MCF 10A (cell line): ENCODE measurements around the gene NPTX1. TPM values are rescaled to one million over a fixed set of nuclear protein-coding genes. Genes with fewer than 3 reads are reported as not detected.

Experiments
- BruUV-seq: library from RNA; stranded (reverse); fragments of 400-500 nt; replicated peaks from 2 replicates; lab custom pipeline; 2021; lab: Mats Ljungman, UMichigan
- CTCF ChIA-PET: fragments of 300-600 bp; sonication (Branson Sonifier 250); formaldehyde crosslinking; extraction: SDS; loops from one replicate; lab custom pipeline; 2021; ENCODE audit warnings: antibody characterized with exemption, inconsistent platforms; lab: Yijun Ruan, JAX
- POLR2A ChIA-PET: fragments of 300-600, 350-650 bp; sonication (Branson Sonifier 250); formaldehyde crosslinking; extraction: SDS; loops from one replicate; lab custom pipeline; 2020; ENCODE audit warnings: antibody characterized with exemption, inconsistent platforms; lab: Yijun Ruan, JAX
- DNase-seq: peaks from one replicate; pipeline ENCODE4 v3.0.0-alpha.2; 2018; ENCODE audit not compliant: unreplicated experiment
- H3K27ac Mint-ChIP-seq: one replicate; pipeline ENCODE4 v1.8.0; 2022; ENCODE audit warnings: mild to moderate bottlenecking, low read depth, mixed read lengths; ENCODE audit not compliant: unreplicated experiment
- H3K27me3 Mint-ChIP-seq: one replicate; pipeline ENCODE4 v1.8.0; 2022; ENCODE audit warnings: mixed read lengths; ENCODE audit not compliant: insufficient read depth, unreplicated experiment
- H3K36me3 Mint-ChIP-seq: one replicate; pipeline ENCODE4 v1.8.0; 2022; ENCODE audit warnings: mild to moderate bottlenecking, moderate library complexity, mixed read lengths; ENCODE audit not compliant: insufficient read depth, unreplicated experiment
- H3K4me1 Mint-ChIP-seq: one replicate; pipeline ENCODE4 v1.8.0; 2022; ENCODE audit warnings: mixed read lengths; ENCODE audit not compliant: insufficient read depth, unreplicated experiment
- H3K4me3 Mint-ChIP-seq: one replicate; pipeline ENCODE4 v1.8.0; 2022; ENCODE audit warnings: mild to moderate bottlenecking, moderate library complexity, mixed read lengths; ENCODE audit not compliant: unreplicated experiment
- H3K9me3 Mint-ChIP-seq: one replicate; pipeline ENCODE4 v1.8.0; 2022; ENCODE audit warnings: mixed read lengths; ENCODE audit not compliant: unreplicated experiment
- CTCF ChIP-seq: fragments of 200-600 bp; IDR thresholded peaks from one replicate; pipeline ENCODE4 v1.8.0; 2022; ENCODE audit warnings: antibody characterized with exemption, mild to moderate bottlenecking; ENCODE audit not compliant: unreplicated experiment
- intact Hi-C: fragments of 100-400 bp; cut with micrococcal nuclease; formaldehyde crosslinking; loops from 2 replicates; pipeline ENCODE4 v1.14.1; 2022
- total RNA-seq: library from RNA; stranded (reverse); gene quantifications from 2 replicates; pipeline ENCODE4 v1.2.3, GENCODE V29; 2022

Gene NPTX1
- total RNA-seq, 1 experiment from 2014 or later, result not detected

- BruUV-seq, result no TSS peak
- TF ChIP-seq CTCF, result no peak
- Mint-ChIP-seq H3K27ac (no peak overlapping the region), H3K36me3 (no peaks in the 10 kb centered on the region), H3K4me1 (no peaks in the 10 kb centered on the region), H3K4me3 (no peak overlapping the region), H3K9me3 (no peaks in the 10 kb centered on the region), H3K27me3 (peaks cover 22% of the 10 kb centered on the region)
- no peak for DNase-seq
- ChIA-PET CTCF (interaction anchor here (0.6 kb wide), 1 partner anchor 372 kb away, joined by 3 read pairs; no protein-coding TSS in a partner anchor), POLR2A (no interaction called here)
- intact Hi-C loops, result no loop called here
Observed at GRCh38 chr17:80487511-80487910, 11.1 kb upstream of the NPTX1 start.

GRCh38 chr17:80486692-80487091, 10.3 kb upstream of the NPTX1 start:
- ChIA-PET CTCF (no interaction called here), POLR2A (interaction anchor here (0.7 kb wide), 1 partner anchor 14 kb away, joined by 3 read pairs; no protein-coding TSS in a partner anchor)
- intact Hi-C loops, result no loop called here
- Mint-ChIP-seq H3K27ac (no peak overlapping the region), H3K36me3 (no peaks in the 10 kb centered on the region), H3K9me3 (no peaks in the 10 kb centered on the region), H3K27me3 (peaks cover 19% of the 10 kb centered on the region), H3K4me3 (no peak overlapping the region), H3K4me1 (no peaks in the 10 kb centered on the region)
- DNase-seq, result no peak
- BruUV-seq, result no TSS peak
- no peak for TF ChIP-seq CTCF

GRCh38 chr17:80485846-80486245, 9.4 kb upstream of the NPTX1 start:
- Mint-ChIP-seq H3K27me3 (peaks cover 18% of the 10 kb centered on the region), H3K9me3 (no peaks in the 10 kb centered on the region), H3K36me3 (no peaks in the 10 kb centered on the region), H3K4me1 (no peaks in the 10 kb centered on the region), H3K27ac (no peak overlapping the region), H3K4me3 (no peak overlapping the region)
- DNase-seq, result no peak
- intact Hi-C loops, result no loop called here
- no peak for TF ChIP-seq CTCF
- BruUV-seq, result no TSS peak
- ChIA-PET POLR2A (interaction anchor here (0.7 kb wide), 1 partner anchor 15 kb away, joined by 3 read pairs; no protein-coding TSS in a partner anchor), CTCF (interaction anchor here (1.1 kb wide), 1 partner anchor 11 kb away, joined by 5 read pairs; no protein-coding TSS in a partner anchor)

- Mint-ChIP-seq H3K9me3 (no peaks in the 10 kb centered on the region), H3K4me1 (no peaks in the 10 kb centered on the region), H3K27ac (no peak overlapping the region), H3K4me3 (no peak overlapping the region), H3K27me3 (peaks cover 28% of the 10 kb centered on the region), H3K36me3 (no peaks in the 10 kb centered on the region)
- DNase-seq, result no peak
- TF ChIP-seq CTCF, result no peak
- BruUV-seq, result no TSS peak
- POLR2A ChIA-PET, result no interaction called here
- intact Hi-C loops, result no loop called here
- CTCF ChIA-PET, result interaction anchor here (0.6 kb wide), 1 partner anchor 808 kb away, joined by 4 read pairs; no protein-coding TSS in a partner anchor
Observed at GRCh38 chr17:80482555-80483308, 6.3 kb upstream of the NPTX1 start.
